Activated CD8-positive, alpha-beta T cell treated with anti-CD3 and anti-CD28 coated beads for 36 hours (primary cell): ENCODE data around the gene SC5D. TPM values are rescaled to one million over a fixed set of nuclear protein-coding genes. Genes with fewer than 3 reads are reported as not detected.

Experiments
- ATAC-seq: fragments of 200-7000 bp; cut with Tn5 transposase; one replicate; pipeline ENCODE4 v1.10.0; 2021; ENCODE audit warnings: mild to moderate bottlenecking, moderate library complexity
- CTCF ChIA-PET: fragments of 350-600 bp; sonication (Branson Sonifier 250); formaldehyde crosslinking; loops from one replicate; lab custom pipeline; 2021; ENCODE audit warnings: antibody characterized with exemption; lab: Charles Lee
- POLR2A ChIA-PET: fragments of 350-600 bp; sonication (Branson Sonifier 250); formaldehyde crosslinking; loops from one replicate; lab custom pipeline; 2021; ENCODE audit warnings: antibody characterized with exemption; lab: Charles Lee
- DNase-seq: peaks from one replicate; pipeline ENCODE4 v3.0.0-alpha.2; 2020
- H3K27ac Mint-ChIP-seq: one replicate; pipeline ENCODE4 v1.8.0; 2021; ENCODE audit warnings: mild to moderate bottlenecking, mixed read lengths
- H3K27me3 Mint-ChIP-seq: one replicate; pipeline ENCODE4 v1.8.0; 2021; ENCODE audit warnings: mixed read lengths
- H3K36me3 Mint-ChIP-seq: one replicate; pipeline ENCODE4 v1.8.0; 2021; ENCODE audit warnings: low read depth, mixed read lengths
- H3K4me1 Mint-ChIP-seq: one replicate; pipeline ENCODE4 v1.8.0; 2021; ENCODE audit warnings: low read depth, mixed read lengths
- H3K4me3 Mint-ChIP-seq: one replicate; pipeline ENCODE4 v1.8.0; 2021; ENCODE audit warnings: mild to moderate bottlenecking, moderate library complexity, mixed read lengths
- H3K9me3 Mint-ChIP-seq: one replicate; pipeline ENCODE4 v1.8.0; 2021; ENCODE audit warnings: mixed read lengths
- intact Hi-C: fragments of 100-400 bp; cut with micrococcal nuclease; formaldehyde crosslinking; loops from one replicate; pipeline ENCODE4 v1.10.0; 2022
- total RNA-seq, 2 experiments: library from RNA; stranded (reverse); gene quantifications; one replicate each; pipeline ENCODE4 v1.2.3, GENCODE V29; 2021
- TF ChIP-seq, protein P1 (sequence below): fragments of 200-600 bp; IDR thresholded peaks from one replicate; pipeline ENCODE4 v1.8.0; 2022; ENCODE audit warnings: antibody characterized with exemption, mild to moderate bottlenecking

Gene SC5D
- total RNA-seq, 2 experiments from 2014 or later = 18.2 to 20.5 TPM

DNA sequence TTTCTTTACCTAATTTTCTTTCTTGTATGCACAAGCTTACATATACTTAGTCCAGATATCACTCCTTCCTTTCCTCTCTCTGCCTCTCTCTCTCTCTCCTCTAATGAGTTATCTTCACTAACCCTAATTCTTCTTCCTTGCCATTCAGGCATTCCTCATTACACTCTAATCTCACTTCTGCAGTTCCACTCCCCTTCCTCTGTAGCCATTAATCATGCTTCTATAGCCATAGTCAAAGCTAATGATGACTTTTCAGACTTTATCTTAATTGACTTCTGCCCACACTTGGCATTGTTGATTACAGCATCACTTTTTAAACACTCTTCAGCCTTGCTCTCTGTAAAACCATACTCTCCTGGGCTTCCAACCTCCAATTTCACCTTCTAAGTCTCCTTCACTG lies 35.3 kb upstream of the SC5D start:
- Mint-ChIP-seq H3K4me1 (no peaks in the 10 kb centered on the region), H3K27ac (no peak overlapping the region), H3K4me3 (no peak overlapping the region), H3K36me3 (no peaks in the 10 kb centered on the region), H3K9me3 (peaks cover 4% of the 10 kb centered on the region), H3K27me3 (peaks cover 6% of the 10 kb centered on the region)
- ChIA-PET POLR2A (no interaction called here), CTCF (interaction anchor here (1.7 kb wide), 1 partner anchor 62 kb away, joined by 4 read pairs; no protein-coding TSS in a partner anchor)
- no peak for ATAC-seq
- no peak for DNase-seq
- intact Hi-C loops = no loop called here
- TF ChIP-seq, protein P1, sequence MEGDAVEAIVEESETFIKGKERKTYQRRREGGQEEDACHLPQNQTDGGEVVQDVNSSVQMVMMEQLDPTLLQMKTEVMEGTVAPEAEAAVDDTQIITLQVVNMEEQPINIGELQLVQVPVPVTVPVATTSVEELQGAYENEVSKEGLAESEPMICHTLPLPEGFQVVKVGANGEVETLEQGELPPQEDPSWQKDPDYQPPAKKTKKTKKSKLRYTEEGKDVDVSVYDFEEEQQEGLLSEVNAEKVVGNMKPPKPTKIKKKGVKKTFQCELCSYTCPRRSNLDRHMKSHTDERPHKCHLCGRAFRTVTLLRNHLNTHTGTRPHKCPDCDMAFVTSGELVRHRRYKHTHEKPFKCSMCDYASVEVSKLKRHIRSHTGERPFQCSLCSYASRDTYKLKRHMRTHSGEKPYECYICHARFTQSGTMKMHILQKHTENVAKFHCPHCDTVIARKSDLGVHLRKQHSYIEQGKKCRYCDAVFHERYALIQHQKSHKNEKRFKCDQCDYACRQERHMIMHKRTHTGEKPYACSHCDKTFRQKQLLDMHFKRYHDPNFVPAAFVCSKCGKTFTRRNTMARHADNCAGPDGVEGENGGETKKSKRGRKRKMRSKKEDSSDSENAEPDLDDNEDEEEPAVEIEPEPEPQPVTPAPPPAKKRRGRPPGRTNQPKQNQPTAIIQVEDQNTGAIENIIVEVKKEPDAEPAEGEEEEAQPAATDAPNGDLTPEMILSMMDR = no peak

DNA sequence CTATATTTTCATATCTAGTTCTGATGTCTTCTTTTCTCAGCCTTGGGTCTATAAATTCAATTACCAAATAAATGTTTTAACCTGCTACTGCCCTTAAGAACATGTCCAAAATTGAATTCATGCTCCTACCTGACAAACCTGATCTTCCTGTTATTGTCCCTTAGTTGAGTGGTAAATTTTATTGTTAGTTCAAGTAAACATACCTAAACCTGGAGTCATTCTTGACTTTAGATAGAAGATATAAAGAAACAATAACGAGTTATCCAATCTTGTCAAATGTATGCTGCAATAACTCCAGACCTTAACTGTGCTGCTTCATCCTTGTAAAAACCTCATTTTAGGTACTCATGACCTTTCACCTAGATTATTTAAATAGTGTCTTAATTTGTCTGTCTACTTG lies 34.6 kb upstream of the SC5D start:
- intact Hi-C loops = no loop called here
- ATAC-seq (no peak), DNase-seq (no peak)
- TF ChIP-seq, protein P1 = no peak
- no peak overlapping the region for H3K4me3 Mint-ChIP-seq
- H3K27ac Mint-ChIP-seq = no peak overlapping the region
- CTCF ChIA-PET = interaction anchor here (1.7 kb wide), 1 partner anchor 63 kb away, joined by 4 read pairs; no protein-coding TSS in a partner anchor
- peaks cover 7% of the 10 kb centered on the region for H3K27me3 Mint-ChIP-seq
- H3K9me3 Mint-ChIP-seq = peaks cover 4% of the 10 kb centered on the region
- peaks cover 1% of the 10 kb centered on the region for H3K36me3 Mint-ChIP-seq
- POLR2A ChIA-PET = no interaction called here
- H3K4me1 Mint-ChIP-seq = no peaks in the 10 kb centered on the region

DNA sequence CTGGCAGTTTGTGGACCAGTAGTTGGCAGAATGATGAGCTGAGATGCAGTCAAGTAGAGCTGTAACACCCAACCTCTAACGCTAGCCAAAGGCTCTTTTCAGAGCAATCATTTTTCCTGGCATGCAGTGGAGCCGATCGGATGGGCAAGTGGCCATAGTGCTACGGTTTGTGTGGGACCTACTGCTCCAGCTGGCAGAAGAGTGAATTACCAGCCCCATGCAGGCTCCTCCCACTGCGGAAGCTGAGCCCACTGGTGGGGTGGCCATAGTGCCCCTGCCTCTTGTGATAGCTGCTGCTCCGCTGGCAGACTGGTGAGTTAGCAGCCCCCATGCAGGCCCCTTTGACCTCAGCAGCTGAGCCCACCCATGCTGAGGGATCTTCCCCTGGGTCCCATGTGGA lies 27.0 kb upstream of the SC5D start:
- Mint-ChIP-seq H3K27ac (no peak overlapping the region), H3K27me3 (peaks cover 35% of the 10 kb centered on the region), H3K9me3 (no peaks in the 10 kb centered on the region), H3K4me1 (no peaks in the 10 kb centered on the region), H3K4me3 (no peak overlapping the region), H3K36me3 (peaks cover 4% of the 10 kb centered on the region)
- ATAC-seq (no peak), DNase-seq (no peak)
- POLR2A ChIA-PET = no interaction called here
- TF ChIP-seq, protein P1 = no peak
- intact Hi-C loops = no loop called here
- CTCF ChIA-PET = no interaction called here

DNA sequence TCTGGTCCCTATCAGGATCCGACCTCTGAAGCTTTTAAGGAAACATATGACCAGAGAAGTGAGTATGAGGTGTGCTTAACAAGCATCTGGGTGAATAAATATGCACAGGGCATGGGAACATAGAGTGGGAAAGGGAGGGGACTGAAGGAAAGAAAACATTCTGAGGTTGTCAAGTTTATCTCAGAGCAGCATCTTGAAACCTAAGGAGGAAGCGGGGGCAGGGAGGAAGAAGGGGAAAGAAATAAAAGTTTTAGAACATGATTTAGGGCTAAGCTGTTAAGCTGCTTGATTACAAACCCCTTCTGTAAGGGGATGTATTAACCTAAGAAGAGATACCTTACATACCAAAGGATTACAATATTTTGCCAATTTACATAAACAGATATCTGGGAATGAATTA lies 24.0 kb upstream of the SC5D start:
- no peaks in the 10 kb centered on the region for H3K4me1 Mint-ChIP-seq
- no peaks in the 10 kb centered on the region for H3K9me3 Mint-ChIP-seq
- ChIA-PET POLR2A (interaction anchor here (1.5 kb wide), 1 partner anchor 30 kb away, joined by 3 read pairs; no protein-coding TSS in a partner anchor), CTCF (interaction anchor here (1.2 kb wide), 1 partner anchor 18 kb away, joined by 3 read pairs; no protein-coding TSS in a partner anchor)
- no peaks in the 10 kb centered on the region for H3K36me3 Mint-ChIP-seq
- peaks cover 27% of the 10 kb centered on the region for H3K27me3 Mint-ChIP-seq
- H3K4me3 Mint-ChIP-seq = no peak overlapping the region
- TF ChIP-seq, protein P1 = no peak
- intact Hi-C loops = no loop called here
- ATAC-seq = no peak
- DNase-seq = no peak
- no peak overlapping the region for H3K27ac Mint-ChIP-seq

DNA sequence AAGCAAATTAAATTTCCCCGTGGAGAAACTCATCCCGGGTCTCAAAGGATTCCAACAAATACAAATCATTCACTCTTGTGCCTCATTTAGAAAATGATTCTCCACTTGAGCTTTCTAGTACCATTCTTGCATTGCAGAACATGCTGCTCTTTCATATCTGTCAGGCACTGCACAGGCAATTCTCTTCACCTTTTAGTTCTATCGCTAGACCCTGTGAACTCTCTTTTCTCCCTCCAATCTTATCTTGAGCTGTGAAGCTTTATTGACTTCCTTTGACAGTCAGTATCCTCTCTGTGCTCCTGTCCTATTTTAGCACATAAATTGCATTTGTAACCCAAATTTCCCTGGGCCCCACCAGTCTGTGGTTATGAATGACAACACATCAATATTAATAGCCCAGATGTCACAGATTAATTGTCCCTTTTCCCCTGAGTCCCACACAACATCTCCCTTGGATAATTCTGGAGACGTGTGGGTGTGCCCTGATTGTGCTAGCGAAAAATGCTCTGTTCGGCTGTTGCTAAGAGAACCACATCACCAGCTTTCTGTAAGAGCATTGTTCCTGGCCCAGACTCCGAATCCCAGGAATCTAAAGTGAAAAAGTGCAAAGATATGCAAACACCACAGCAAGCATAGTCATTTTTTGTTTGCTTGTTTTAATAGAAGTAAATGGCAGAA lies 22.4 kb upstream of the SC5D start:
- ChIA-PET CTCF (interaction anchor here (1.1 to 1.4 kb wide), 2 partner anchors 13 to 98 kb away, joined by 3 read pairs; no protein-coding TSS in a partner anchor), POLR2A (no interaction called here)
- H3K36me3 Mint-ChIP-seq = no peaks in the 10 kb centered on the region
- ATAC-seq (no peak), DNase-seq (no peak)
- no peak overlapping the region for H3K4me3 Mint-ChIP-seq
- H3K27me3 Mint-ChIP-seq = peaks cover 26% of the 10 kb centered on the region
- TF ChIP-seq, protein P1 = no peak
- no peaks in the 10 kb centered on the region for H3K4me1 Mint-ChIP-seq
- intact Hi-C loops = no loop called here
- no peak overlapping the region for H3K27ac Mint-ChIP-seq
- H3K9me3 Mint-ChIP-seq = no peaks in the 10 kb centered on the region
